ENCODE results near the gene SLC45A3. TPM values are rescaled to one million over a fixed set of nuclear protein-coding genes. Genes with fewer than 3 reads are reported as not detected.

The SLC45A3 gene
- total and polyA plus RNA-seq, 2 of the 4 experiments (the other 2 are of a cell fraction) = 1.4 to 2.5 TPM

GRCh38 chr1:205666372-205667166, 13.7 kb downstream of the SLC45A3 start:
- ChIA-PET POLR2A (ENCODE audit: unreplicated experiment) (no interaction called here), CTCF (interaction anchor here (1.2 kb wide), 2 partner anchors 75 to 311 kb away, joined by 3 to 5 read pairs; no protein-coding TSS in a partner anchor)
- Histone ChIP-seq H3K27ac (ENCODE audit: insufficient read depth, low read length) (no peak overlapping the region), H2AFZ (replicated peaks; ENCODE audit: low read length, poor library complexity) (no peak overlapping the region), H3K4me2 (ENCODE audit: low read depth, low read length) (no peak overlapping the region), H4K5ac (ENCODE audit: low read depth, low read length) (no peak overlapping the region), H3K9me1 (ENCODE audit: insufficient read depth, low read length) (no peaks in the 10 kb centered on the region; the same call in 1 of the 2 replicates), H3K4me1 (ENCODE audit: control insufficient read depth, insufficient read depth, low read length) (peaks cover 10% of the 10 kb centered on the region), H2BK20ac (ENCODE audit: low read depth, low read length) (no peak overlapping the region), H2AK5ac (ENCODE audit: low read depth, low read length) (no peak overlapping the region), H3K23ac (ENCODE audit: low read depth, low read length) (no peak overlapping the region), H3K56ac (ENCODE audit: extremely low read depth, insufficient read depth, low read length) (no peak overlapping the region), H3K27me3 (ENCODE audit: control insufficient read depth, insufficient read depth, low read length) (no peaks in the 10 kb centered on the region), H3K36me3 (ENCODE audit: control insufficient read depth, insufficient read depth, low read length) (no peaks in the 10 kb centered on the region), H4K20me1 (ENCODE audit: insufficient read depth, low read length) (no peaks in the 10 kb centered on the region), H4K8ac (ENCODE audit: low read depth in 2 of 2, low read length in 2 of 2) (no peak overlapping the region), H3K9me3 (ENCODE audit: control insufficient read depth, insufficient read depth, low read length) (no peaks in the 10 kb centered on the region), H3K14ac (replicated peaks; ENCODE audit: low read depth, low read length) (no peak overlapping the region), H2BK5ac (ENCODE audit: low read depth, low read length, poor library complexity, severe bottlenecking) (no peak overlapping the region), H2BK15ac (ENCODE audit: low read depth, low read length) (no peak overlapping the region), H2BK120ac (ENCODE audit: low read depth, low read length) (no peak overlapping the region), H3K18ac (ENCODE audit: low read depth, low read length) (no peak overlapping the region), H3K79me1 (ENCODE audit: low read depth in 1 of 2, low read length in 2 of 2) (peaks cover 2 to 3% of the 10 kb centered on the region in 2 experiments; a peak in 1 of 4 replicates), H4K91ac (ENCODE audit: insufficient read depth, low read depth, low read length) (no peak overlapping the region), H3K4ac (ENCODE audit: low read depth, low read length) (no peak overlapping the region), H3K9ac (ENCODE audit: low read depth, low read length) (no peak overlapping the region), H2AK9ac (replicated peaks; ENCODE audit: low read depth, low read length, poor library complexity) (no peak overlapping the region), H3K4me3 (ENCODE audit: insufficient read depth, low read depth, low read length) (no peak overlapping the region)
- TF ChIP-seq SMC3 (IDR thresholded peaks at IDR 0.05; ENCODE audit: low read depth, low read length) (no peak), MAZ (IDR thresholded peaks at IDR 0.05; ENCODE audit: borderline replicate concordance, low read depth, low read length) (no peak), CTCF (conservative IDR thresholded peaks at IDR 0.05; ENCODE audit: low read depth, low read length) (no peak), FOS (IDR thresholded peaks at IDR 0.05; ENCODE audit: low read depth, low read length) (no peak), NFE2L2 (IDR thresholded peaks at IDR 0.05; ENCODE audit: low read depth, low read length) (no peak), USF2 (IDR thresholded peaks at IDR 0.05; ENCODE audit: low read depth, low read length) (no peak), RAD21 (IDR thresholded peaks at IDR 0.05; ENCODE audit: low read length) (no peak)
- no peak for DNase-seq
- no CpG with 5 or more reads among the region's 6 CpGs for WGBS, 2 experiments (ENCODE audit: extremely low coverage in 2 of 2, insufficient read length in 1 of 2)
- intact Hi-C loops (cut with micrococcal nuclease) (no loop called here), dilution Hi-C loops (cut with HindIII; ENCODE audit: low sequenced_read_pairs, unreplicated experiment) (no loop called here), in situ Hi-C loops (cut with MboI; ENCODE audit: low sequenced_read_pairs) (loop anchor here (5.0 to 25.0 kb wide), 3 partner anchors 41 to 446 kb away; partner anchors contain the start of gene AVPR1B)
- no TSS peak for BruUV-seq (replicated peaks)
- ATAC-seq (ENCODE audit: low read depth) = no peak

All from IMR-90 (cell line).